Measurements from ENCODE around the gene FCGR3A. TPM values are rescaled to one million over a fixed set of nuclear protein-coding genes. Genes with fewer than 3 reads are reported as not detected.
"Not testable (repeated sequence)": the region's sequence is repeated elsewhere in the genome, so short reads cannot be mapped to it uniquely, and the experiment has no call there.

The FCGR3A gene
- total RNA-seq, 1 donor from 2014 or later: 31.4 TPM

DNA sequence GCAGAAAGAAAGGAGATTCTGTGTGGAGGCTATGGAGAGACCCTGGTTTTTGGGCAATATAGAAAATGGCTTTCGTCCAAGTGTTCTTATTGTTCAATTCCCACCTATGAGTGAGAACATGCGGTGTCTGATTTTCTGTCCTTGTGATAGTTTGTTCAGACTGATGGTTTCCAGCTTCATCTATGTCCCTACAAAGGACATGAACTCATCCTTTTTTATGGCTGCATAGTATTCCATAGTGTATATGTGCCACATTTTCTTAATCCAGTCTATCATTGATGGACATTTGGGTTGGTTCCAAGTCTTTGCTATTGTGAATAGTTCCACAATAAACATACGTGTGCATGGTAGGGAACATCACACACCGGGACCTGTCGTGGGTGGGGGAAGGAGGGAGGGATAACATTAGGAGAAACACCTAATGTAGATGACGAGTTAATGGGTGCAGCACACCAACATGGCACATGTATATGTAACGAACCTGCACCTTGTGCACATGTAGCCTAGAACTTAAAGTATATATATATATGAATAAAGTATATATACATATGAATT is 10.6 kb downstream of the FCGR3A start:
- not testable (repeated sequence) for DNase-seq (ENCODE audit: missing footprints); ATAC-seq
- intact Hi-C loops (cut with DNase I): loop anchor here (10.0 kb wide), 1 partner anchor 144 kb away; no protein-coding TSS in a partner anchor

DNA sequence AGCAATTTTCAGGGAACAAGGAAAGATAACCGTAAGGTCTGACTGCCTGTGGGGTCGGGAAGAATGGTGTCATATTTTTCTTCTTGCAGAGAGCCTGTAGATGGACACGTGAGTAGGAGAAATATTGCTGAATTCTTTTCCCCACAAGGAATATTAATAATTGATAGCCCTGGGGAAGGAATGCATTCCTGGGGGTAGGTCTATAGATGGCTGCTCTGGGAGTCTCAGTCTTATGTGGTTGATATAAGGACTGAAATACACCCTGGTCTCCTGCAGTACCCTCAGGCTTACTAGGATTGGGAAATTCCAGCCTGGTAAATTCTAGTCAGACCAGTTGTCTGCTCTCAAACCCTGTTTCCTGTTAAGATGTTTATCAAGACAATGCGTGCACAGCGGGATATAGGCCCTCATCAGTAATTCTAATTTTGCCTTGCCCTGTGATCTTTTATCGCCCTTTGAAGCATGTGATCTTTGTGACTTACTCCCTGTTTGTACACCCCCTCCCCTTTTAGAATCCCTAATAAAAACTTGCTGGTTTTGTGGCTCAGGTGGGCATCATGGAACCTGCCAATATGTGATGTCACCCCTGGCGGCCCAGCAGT is 12.4 kb downstream of the FCGR3A start:
- intact Hi-C loops (cut with DNase I): loop anchor here (10.0 kb wide), 1 partner anchor 142 kb away; no protein-coding TSS in a partner anchor
- DNase-seq (ENCODE audit: missing footprints); ATAC-seq: not testable (repeated sequence)

DNA sequence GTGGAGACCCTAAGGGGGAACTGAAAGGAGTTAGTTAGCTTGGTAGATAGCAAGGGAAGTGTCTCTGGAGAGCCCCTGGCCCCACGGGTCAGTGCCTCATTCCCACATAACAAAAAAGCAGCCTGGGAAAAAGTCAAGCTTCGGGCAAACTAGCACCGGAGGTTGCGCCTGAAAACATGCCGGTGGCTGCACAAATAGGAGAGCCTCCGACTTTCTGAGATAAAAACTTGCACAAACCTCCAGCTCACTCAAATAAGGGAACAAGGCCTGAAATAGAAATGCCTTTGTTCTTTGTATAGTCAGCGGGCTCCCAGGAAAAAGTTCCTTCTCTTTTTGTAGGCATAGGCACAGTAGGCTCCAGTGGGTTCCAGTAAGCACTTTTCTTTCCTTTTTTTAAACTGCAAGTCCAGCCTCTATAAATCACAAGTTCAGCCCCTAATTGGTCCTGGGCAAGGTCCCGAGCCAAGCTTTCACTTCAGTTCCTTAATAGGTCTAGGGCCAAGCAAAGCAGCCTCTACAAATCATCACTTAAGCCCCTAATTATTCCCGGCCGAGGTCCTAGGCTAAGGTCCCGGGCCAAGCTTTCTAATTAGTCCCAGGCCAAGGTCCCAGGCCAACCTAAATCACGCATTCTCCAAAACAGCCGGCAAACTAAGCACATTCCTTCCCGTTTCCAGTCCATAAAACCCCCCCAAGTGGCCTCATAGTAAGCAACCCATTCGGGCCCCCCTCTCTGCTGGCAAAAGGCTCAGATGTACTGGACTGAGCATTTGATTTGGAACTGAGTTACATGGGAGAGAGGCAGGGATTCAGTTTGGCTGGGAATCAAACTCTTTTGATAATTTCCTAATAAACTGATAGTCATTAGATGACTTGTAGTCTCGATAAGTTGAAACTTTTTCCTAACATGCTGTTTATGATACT is 16.7 kb downstream of the FCGR3A start:
- DNase-seq (ENCODE audit: missing footprints): not testable (repeated sequence)
- peak; percentile 15 for ATAC-seq
- intact Hi-C loops (cut with DNase I): loop anchor here (10.0 kb wide), 1 partner anchor 138 kb away; no protein-coding TSS in a partner anchor

DNA sequence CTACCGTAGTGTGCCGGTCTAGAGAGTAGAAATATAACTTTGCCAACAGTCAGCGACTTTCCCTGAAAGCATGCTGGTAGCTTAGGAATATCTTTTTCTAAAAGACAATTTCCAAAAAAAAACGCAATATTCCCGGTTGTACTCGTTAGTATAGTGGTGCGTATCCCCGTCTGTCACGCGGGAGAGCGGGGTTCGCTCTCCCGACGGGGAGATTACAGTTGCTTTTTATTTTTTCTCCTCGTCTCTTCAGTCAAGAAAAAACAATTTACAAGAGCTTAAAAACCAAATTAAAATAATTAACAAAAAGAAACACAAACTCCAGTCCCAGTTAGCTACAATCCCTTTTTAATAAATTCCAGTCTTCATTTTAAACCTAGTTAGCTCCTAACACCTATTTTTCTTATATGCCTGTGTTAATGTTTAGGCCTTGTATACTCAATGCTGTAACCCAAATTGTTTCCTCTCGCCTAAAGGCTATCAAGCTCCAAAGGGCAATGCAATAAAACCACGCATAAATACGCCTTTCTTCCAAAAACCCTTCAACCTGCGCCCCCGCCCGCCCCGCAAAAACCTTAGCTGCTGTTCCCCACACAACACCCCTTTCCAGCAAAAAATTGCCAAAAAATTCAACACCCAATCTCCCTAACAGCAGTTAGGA is 17.5 kb downstream of the FCGR3A start:
- intact Hi-C loops (cut with DNase I): loop anchor here (10.0 kb wide), 1 partner anchor 137 kb away; no protein-coding TSS in a partner anchor
- DNase-seq (ENCODE audit: missing footprints): no peak
- ATAC-seq: no peak

DNA sequence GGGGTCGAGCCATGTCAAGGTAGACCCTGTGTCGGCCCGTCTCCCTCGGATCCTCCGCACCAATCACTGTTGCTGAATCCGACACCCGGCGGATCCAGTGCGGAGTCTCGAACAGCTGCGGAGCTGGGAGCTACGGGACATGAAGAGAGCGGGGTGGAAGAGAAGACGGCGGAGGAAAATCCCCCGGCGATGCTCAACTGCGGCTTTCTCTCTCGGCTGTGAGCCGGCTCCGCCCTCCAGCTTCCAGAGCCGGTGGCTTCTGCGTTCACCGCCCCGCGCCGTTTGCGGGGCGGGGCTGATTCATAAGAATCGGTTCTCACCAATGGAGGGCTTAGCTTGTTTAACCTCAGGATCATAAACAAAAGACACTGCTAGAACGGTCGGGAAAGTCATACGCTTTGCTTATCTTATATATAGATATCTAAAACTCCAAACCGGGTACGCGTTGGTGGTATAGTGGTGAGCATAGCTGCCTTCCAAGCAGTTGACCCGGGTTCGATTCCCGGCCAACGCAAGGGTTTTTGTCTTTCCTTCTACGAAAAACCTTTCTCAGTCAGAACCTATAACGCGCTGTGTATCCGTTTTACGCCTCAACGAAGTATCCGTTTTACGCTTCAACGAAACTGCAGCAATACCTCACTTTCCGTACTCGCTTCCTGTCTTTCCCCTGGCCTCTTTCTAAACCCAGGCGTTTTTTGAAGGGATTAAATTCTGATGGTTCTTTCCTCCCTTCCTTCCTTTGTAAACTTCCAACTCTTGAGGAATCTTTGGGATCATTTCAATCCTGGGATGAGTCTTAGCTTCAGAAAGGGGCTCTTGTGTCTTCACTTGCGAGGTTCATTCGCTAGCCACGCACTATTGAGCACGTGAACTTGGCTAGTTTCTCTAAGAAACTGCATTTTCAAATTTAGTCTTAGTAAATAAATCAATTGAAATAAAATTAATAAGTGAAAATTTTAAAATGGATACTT is 18.7 kb downstream of the FCGR3A start:
- peak; percentile 89 for DNase-seq (ENCODE audit: missing footprints)
- intact Hi-C loops (cut with DNase I): loop anchor here (10.0 kb wide), 1 partner anchor 136 kb away; no protein-coding TSS in a partner anchor
- ATAC-seq: peak; percentile 80

DNA sequence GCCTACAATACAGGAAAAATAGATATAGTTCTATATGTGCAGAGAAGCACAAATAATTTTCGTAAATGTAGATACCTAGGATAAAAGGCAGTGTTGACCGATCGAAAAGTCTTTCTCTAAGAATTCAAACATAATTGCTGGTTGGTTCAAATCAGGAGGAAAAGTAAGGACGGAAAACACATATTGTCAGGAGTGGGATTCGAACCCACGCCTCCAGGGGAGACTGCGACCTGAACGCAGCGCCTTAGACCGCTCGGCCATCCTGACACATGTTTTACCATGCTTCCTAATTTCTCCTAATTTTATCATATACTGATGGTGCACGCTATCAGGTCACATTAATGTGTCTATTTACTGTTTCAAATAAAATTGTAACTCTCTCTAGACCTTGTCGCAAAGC is 19.5 kb downstream of the FCGR3A start:
- DNase-seq (ENCODE audit: missing footprints): not testable (repeated sequence)
- peak; percentile 81 for ATAC-seq
- intact Hi-C loops (cut with DNase I): loop anchor here (10.0 kb wide), 1 partner anchor 135 kb away; no protein-coding TSS in a partner anchor

DNA sequence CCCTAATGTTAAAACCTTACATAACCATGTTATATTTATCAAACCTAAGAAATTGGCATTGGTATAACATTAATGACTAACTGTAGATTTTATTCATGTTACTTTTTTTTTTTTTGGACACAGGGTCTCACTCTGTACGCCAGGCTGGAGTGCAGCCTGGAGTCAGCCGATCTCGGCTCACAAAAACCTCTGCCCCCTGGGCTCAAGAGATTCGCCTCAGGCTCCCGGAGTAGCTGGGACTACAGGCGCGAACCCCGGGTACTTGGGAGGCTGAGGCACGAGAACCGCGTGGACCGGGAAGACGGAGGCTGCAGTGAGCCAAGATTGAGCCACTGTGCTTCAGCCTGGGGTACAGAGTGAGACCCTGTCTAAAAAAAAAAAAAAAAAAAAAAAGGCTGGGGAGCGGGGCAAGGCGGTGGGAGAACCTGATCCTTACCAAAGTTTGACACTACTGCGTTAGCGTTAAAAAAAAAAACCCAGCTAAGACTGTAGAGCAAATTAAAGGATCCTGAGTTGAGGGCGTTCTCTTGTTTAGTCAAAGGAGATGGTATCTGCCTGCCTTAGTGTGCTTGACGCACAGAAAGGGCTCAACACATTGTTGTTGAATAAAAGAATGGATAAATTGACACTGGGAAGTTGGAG is 20.0 kb downstream of the FCGR3A start:
- not testable (repeated sequence) for DNase-seq (ENCODE audit: missing footprints); ATAC-seq
- intact Hi-C loops (cut with DNase I): loop anchor here (10.0 kb wide), 1 partner anchor 135 kb away; no protein-coding TSS in a partner anchor

DNA sequence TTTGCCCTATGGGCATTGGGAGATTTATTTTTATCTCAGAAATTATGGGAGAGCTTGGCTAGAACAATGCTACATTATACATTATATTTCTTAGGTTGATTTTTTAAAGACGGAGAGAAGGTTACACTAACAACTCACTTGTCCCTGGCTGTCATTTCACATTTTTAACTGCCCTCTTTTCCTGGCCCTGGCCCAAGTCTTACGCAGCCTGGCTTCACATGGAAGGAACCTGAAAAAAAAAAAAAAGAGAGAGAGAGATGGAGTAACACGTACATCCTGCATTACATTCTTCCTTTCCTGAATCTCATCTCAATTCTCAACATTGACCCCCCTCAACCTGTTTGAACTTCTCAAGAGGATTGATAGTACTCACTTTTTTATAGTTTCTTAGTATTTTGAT is 21.1 kb downstream of the FCGR3A start:
- intact Hi-C loops (cut with DNase I); ATAC-seq: not testable (repeated sequence)
- DNase-seq (ENCODE audit: missing footprints): peak; percentile 80

DNA sequence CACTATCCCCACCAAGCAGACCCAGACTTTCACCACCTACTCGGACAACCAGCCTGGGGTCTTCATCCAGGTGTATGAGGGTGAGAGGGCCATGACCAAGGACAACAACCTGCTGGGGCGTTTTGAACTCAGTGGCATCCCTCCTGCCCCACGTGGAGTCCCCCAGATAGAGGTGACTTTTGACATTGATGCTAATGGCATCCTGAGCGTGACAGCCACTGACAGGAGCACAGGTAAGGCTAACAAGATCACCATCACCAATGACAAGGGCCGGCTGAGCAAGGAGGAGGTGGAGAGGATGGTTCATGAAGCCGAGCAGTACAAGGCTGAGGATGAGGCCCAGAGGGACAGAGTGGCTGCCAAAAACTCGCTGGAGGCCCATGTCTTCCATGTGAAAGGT is 23.7 kb downstream of the FCGR3A start:
- ATAC-seq; intact Hi-C loops (cut with DNase I); DNase-seq (ENCODE audit: missing footprints): not testable (repeated sequence)

DNA sequence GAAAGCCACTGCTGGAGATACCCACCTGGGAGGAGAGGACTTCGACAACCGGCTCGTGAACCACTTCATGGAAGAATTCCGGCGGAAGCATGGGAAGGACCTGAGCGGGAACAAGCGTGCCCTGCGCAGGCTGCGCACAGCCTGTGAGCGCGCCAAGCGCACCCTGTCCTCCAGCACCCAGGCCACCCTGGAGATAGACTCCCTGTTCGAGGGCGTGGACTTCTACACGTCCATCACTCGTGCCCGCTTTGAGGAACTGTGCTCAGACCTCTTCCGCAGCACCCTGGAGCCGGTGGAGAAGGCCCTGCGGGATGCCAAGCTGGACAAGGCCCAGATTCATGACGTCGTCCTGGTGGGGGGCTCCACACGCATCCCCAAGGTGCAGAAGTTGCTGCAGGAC is 24.3 kb downstream of the FCGR3A start:
- DNase-seq (ENCODE audit: missing footprints) (peak; percentile 73), ATAC-seq (peak; percentile 27)
- intact Hi-C loops (cut with DNase I): not testable (repeated sequence)

DNA sequence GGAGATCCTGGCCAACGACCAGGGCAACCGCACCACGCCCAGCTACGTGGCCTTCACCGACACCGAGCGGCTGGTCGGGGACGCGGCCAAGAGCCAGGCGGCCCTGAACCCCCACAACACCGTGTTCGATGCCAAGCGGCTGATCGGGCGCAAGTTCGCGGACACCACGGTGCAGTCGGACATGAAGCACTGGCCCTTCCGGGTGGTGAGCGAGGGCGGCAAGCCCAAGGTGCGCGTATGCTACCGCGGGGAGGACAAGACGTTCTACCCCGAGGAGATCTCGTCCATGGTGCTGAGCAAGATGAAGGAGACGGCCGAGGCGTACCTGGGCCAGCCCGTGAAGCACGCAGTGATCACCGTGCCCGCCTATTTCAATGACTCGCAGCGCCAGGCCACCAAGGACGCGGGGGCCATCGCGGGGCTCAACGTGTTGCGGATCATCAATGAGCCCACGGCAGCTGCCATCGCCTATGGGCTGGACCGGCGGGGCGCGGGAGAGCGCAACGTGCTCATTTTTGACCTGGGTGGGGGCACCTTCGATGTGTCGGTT is 24.8 kb downstream of the FCGR3A start:
- intact Hi-C loops (cut with DNase I): not testable (repeated sequence)
- peak; percentile 40 for ATAC-seq

DNA sequence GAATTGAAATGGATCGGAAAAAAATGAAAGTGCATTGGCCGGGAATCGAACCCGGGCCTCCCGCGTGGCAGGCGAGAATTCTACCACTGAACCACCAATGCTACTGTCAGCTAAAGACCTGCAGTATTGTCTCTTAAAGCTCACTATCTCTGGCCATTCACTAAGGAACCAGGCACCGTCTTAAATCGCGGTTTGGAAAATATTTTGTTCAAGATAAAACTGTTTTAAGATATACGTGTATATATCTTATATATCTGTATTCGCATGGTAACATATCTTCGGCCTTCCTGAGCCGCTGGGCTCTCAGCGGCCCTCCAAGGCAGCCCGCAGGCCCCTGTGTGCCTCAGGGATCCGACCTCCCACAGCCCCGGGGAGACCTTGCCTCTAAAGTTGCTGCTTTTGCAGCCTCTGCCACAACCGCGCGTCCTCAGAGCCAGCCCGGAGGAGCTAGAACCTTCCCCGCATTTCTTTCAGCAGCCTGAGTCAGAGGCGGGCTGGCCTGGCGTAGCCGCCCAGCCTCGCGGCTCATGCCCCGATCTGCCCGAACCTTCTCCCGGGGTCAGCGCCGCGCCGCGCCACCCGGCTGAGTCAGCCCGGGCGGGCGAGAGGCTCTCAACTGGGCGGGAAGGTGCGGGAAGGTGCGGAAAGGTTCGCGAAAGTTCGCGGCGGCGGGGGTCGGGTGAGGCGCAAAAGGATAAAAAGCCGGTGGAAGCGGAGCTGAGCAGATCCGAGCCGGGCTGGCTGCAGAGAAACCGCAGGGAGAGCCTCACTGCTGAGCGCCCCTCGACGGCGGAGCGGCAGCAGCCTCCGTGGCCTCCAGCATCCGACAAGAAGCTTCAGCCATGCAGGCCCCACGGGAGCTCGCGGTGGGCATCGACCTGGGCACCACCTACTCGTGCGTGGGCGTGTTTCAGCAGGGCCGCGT is 25.5 kb downstream of the FCGR3A start, which contains the start of gene HSPA6:
Gene HSPA6 (plus strand): TSS at position 724 of the 925 bp plus-strand sequence. CDS start 119 bp downstream, at position 843.
- DNase-seq (ENCODE audit: missing footprints) (peak; percentile 71), ATAC-seq (peak; percentile 80)
- intact Hi-C loops (cut with DNase I): not testable (repeated sequence)

More for the DNA sequence above, 24.8 kb downstream of the FCGR3A start:
- DNase-seq (ENCODE audit: missing footprints): not testable (repeated sequence)

DNA sequence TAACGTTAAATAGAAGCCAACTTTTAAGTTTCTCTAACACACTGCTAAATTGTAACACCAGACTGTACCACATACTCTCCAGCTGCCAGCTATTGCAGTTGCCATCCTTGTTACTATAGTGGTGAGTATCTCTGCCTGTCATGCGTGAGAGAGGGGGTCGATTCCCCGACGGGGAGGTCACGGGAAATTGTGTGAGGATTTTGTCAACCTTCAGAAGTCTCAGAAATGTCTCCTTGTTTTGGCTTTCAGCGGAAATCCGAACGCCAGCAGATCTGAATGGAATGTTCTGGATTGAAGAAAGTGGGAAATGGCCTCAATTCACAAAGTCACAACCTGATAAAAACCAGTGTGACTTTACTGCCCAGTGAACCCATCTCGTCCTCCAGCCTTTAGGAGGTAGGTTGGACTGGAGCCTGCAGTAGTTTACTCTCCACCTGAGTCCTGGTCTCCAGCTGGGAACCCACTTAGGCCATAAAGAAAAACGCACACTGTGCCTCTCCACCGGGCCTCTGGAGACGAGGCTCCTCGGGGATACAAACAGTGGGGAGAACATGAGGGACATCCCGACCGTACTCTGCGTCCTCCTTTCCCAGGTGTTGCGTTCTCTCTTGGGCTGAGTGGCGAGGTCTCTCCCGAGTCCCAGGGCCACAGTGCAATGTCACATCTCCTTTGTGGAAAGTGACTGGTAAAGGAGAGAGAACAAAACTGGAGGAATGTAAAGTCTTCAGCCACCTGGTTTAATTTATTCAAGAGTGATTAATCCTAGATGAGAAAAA is 26.4 kb downstream of the FCGR3A start:
- DNase-seq (ENCODE audit: missing footprints); intact Hi-C loops (cut with DNase I): not testable (repeated sequence)
- peak; percentile 11 for ATAC-seq

DNA sequence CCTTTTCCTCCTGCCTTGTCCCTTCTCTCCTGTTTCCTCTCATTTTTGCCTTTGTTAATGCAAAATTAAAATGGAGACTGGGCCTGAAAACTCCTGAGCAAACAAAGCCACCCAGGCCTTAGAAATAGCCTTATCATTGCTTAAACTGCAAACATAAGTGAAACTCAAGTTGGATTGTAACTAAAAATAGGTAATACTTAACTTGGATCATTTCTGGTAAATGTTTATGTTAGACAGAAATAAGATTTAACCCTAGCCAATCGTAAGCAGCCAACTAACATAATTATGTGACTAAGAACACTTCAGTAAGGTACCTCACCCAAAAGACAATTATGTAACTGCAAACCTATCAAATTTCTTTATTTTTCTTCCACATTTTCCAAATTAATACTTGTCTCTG is 35.7 kb downstream of the FCGR3A start:
- intact Hi-C loops (cut with DNase I); DNase-seq (ENCODE audit: missing footprints); ATAC-seq: not testable (repeated sequence)

DNA sequence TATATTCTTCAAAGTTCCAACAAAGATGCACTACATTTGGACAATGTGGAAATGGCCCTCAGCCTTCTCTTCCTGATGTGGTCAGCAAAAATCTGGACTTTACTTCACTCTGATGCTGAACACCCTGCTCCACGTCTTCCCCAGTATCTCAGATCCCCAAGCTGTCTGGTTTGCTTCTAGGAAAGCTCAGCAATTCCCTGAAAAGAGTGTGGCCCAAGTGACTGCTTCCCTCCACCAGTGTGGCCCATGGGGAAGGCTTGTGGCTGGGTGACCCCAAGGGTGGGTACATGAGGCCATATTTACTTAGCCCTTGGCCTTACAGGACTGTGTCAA is 36.2 kb downstream of the FCGR3A start:
- not testable (repeated sequence) for DNase-seq (ENCODE audit: missing footprints)
- ATAC-seq: peak; percentile 20

More for the DNA sequence above, 36.2 kb downstream of the FCGR3A start:
- intact Hi-C loops (cut with DNase I): not testable (repeated sequence)

Data from Right ventricle myocardium inferior (tissue), 1 donor.